Measurements from ENCODE around the gene GRM5.
"Not testable (repeated sequence)": the region's sequence is repeated elsewhere in the genome, so short reads cannot be mapped to it uniquely, and the experiment has no call there.

- TF ChIP-seq CTCF, EP300 (IDR thresholded peaks at IDR 0.05): not testable (repeated sequence)
These were observed 607.7 kb downstream of the GRM5 start for GRCh38 chr11:88458047-88458446.

All from tibial nerve (tissue), 4 donors.